H9 (cell line): ENCODE measurements around the gene ZCCHC7. TPM values are rescaled to one million over a fixed set of nuclear protein-coding genes. Genes with fewer than 3 reads are reported as not detected.
"Not testable (repeated sequence)": the region's sequence is repeated elsewhere in the genome, so short reads cannot be mapped to it uniquely, and the experiment has no call there.

Source experiments
- DNase-seq: peaks from one replicate; pipeline ENCODE4 v3.0.0-alpha.2; 2017
- H2AFZ ChIP-seq: one replicate; pipeline ENCODE4 v1.6.1; 2013; ENCODE audit warnings: mild to moderate bottlenecking, low read length, control low read depth, moderate library complexity
- H2AK5ac ChIP-seq: 2 replicates; pipeline ENCODE4 v1.6.1; 2013; ENCODE audit warnings: low read length, control low read depth, mixed read lengths; ENCODE audit not compliant: insufficient read length
- H2BK120ac ChIP-seq: one replicate; pipeline ENCODE4 v1.6.1; 2013; ENCODE audit warnings: low read depth, mild to moderate bottlenecking, low read length, control low read depth, inconsistent platforms; ENCODE audit not compliant: poor library complexity, severe bottlenecking
- H2BK12ac ChIP-seq: 2 replicates; pipeline ENCODE4 v1.6.1; 2013; ENCODE audit warnings: low read length, control low read depth, mixed read lengths, low read depth; ENCODE audit not compliant: insufficient read length
- H2BK15ac ChIP-seq: 2 replicates; pipeline ENCODE4 v1.6.1; 2013; ENCODE audit warnings: low read depth, low read length, control low read depth
- H2BK20ac ChIP-seq: one replicate; pipeline ENCODE4 v1.6.1; 2013; ENCODE audit warnings: low read depth, mild to moderate bottlenecking, low read length, control low read depth, inconsistent platforms; ENCODE audit not compliant: poor library complexity, severe bottlenecking
- H2BK5ac ChIP-seq: 2 replicates; pipeline ENCODE4 v1.6.1; 2013; ENCODE audit warnings: low read length, control low read depth, mixed read lengths; ENCODE audit not compliant: insufficient read length
- H3K14ac ChIP-seq: 2 replicates; pipeline ENCODE4 v1.6.1; 2013; ENCODE audit warnings: low read length, control low read depth; ENCODE audit not compliant: insufficient read depth
- H3K18ac ChIP-seq: 2 replicates; pipeline ENCODE4 v1.6.1; 2013; ENCODE audit warnings: low read depth, mild to moderate bottlenecking, mixed read lengths, low read length, control low read depth; ENCODE audit not compliant: insufficient read length
- H3K23ac ChIP-seq: 2 replicates; pipeline ENCODE4 v1.6.1; 2013; ENCODE audit warnings: low read length, control low read depth, mixed read lengths, low read depth; ENCODE audit not compliant: insufficient read length
- H3K23me2 ChIP-seq: 2 replicates; pipeline ENCODE4 v1.6.1; 2013; ENCODE audit warnings: low read depth, mild to moderate bottlenecking, mixed read lengths, low read length, control low read depth; ENCODE audit not compliant: insufficient read length, poor library complexity, severe bottlenecking
- H3K27ac ChIP-seq: 2 replicates; pipeline ENCODE4 v1.5.1; 2013; ENCODE audit warnings: low read length, control low read depth, mixed read lengths, low read depth; ENCODE audit not compliant: insufficient read length
- H3K27me3 ChIP-seq: 2 replicates; pipeline ENCODE4 v1.6.1; 2013; ENCODE audit warnings: low read length, control low read depth, inconsistent platforms; ENCODE audit not compliant: insufficient read depth
- H3K4ac ChIP-seq: 2 replicates; pipeline ENCODE4 v1.6.1; 2013; ENCODE audit warnings: low read depth, mild to moderate bottlenecking, control low read depth, inconsistent platforms, low read length, moderate library complexity
- H3K4me1 ChIP-seq: 2 replicates; pipeline ENCODE4 v1.6.1; 2013; ENCODE audit warnings: low read length, control low read depth, inconsistent platforms; ENCODE audit not compliant: insufficient read depth
- H3K4me2 ChIP-seq: 2 replicates; pipeline ENCODE4 v1.6.1; 2013; ENCODE audit warnings: low read length, control low read depth, mixed read lengths; ENCODE audit not compliant: insufficient read length, insufficient read depth
- H3K56ac ChIP-seq: 2 replicates; pipeline ENCODE4 v1.6.1; 2013; ENCODE audit warnings: low read depth, mild to moderate bottlenecking, mixed read lengths, low read length, control low read depth; ENCODE audit not compliant: insufficient read length
- H3K79me1 ChIP-seq: 2 replicates; pipeline ENCODE4 v1.6.1; 2013; ENCODE audit warnings: low read depth, mild to moderate bottlenecking, moderate library complexity, low read length, control low read depth, inconsistent platforms; ENCODE audit not compliant: insufficient read depth, poor library complexity, severe bottlenecking
- H3K79me2 ChIP-seq: 2 replicates; pipeline ENCODE4 v1.6.1; 2013; ENCODE audit warnings: low read length, control low read depth, inconsistent platforms; ENCODE audit not compliant: insufficient read depth
- H3K9ac ChIP-seq: 2 replicates; pipeline ENCODE4 v1.6.1; 2013; ENCODE audit warnings: low read length, control low read depth, mixed read lengths; ENCODE audit not compliant: insufficient read length; ENCODE audit errors: extremely low read depth
- H3K9me3 ChIP-seq: one replicate; pipeline ENCODE4 v1.6.1; 2013; ENCODE audit warnings: low read depth, low read length, inconsistent platforms; ENCODE audit not compliant: control insufficient read depth
- H3T11ph ChIP-seq: one replicate; pipeline ENCODE4 v1.6.1; 2013; ENCODE audit warnings: mild to moderate bottlenecking, low read length, control low read depth, inconsistent platforms
- H4K20me1 ChIP-seq: one replicate; pipeline ENCODE4 v1.6.1; 2013; ENCODE audit not compliant: control insufficient read depth, insufficient read length, insufficient read depth
- H4K5ac ChIP-seq: 2 replicates; pipeline ENCODE4 v1.6.1; 2013; ENCODE audit warnings: low read depth, mild to moderate bottlenecking, mixed read lengths, low read length, control low read depth; ENCODE audit not compliant: insufficient read length
- H4K8ac ChIP-seq: replicated peaks from 2 replicates; pipeline ENCODE4 v1.6.1; 2013; ENCODE audit warnings: low read length, control low read depth, mixed read lengths, low read depth; ENCODE audit not compliant: insufficient read length
- H4K91ac ChIP-seq: 2 replicates; pipeline ENCODE4 v1.6.1; 2013; ENCODE audit warnings: low read depth, mild to moderate bottlenecking, moderate library complexity, mixed read lengths, low read length, control low read depth; ENCODE audit not compliant: insufficient read length
- H3K27ac Mint-ChIP-seq, 3 experiments: 2 replicates in 2 of 3; 3 replicates in 1 of 3; pipeline ENCODE4 v1.8.0; 2020 to 2021; ENCODE audit warnings: mixed read lengths in 3 of 3, mild to moderate bottlenecking in 1 of 3, moderate library complexity in 1 of 3
- H3K27me3 Mint-ChIP-seq: 2 replicates; pipeline ENCODE4 v1.8.0; 2021; ENCODE audit warnings: low read depth, mild to moderate bottlenecking, moderate library complexity, mixed read lengths
- H3K36me3 Mint-ChIP-seq, 3 experiments: 2 replicates in 2 of 3; 3 replicates in 1 of 3; pipeline ENCODE4 v1.8.0; 2020 to 2021; ENCODE audit warnings: low read depth in 3 of 3, mixed read lengths in 3 of 3; ENCODE audit not compliant: insufficient read depth in 1 of 3
- H3K4me1 Mint-ChIP-seq, 2 experiments: 2 replicates each; pipeline ENCODE4 v1.8.0; 2020; ENCODE audit warnings: mixed read lengths in 2 of 2
- H3K4me3 Mint-ChIP-seq, 2 experiments: 2 replicates in 1 of 2; 3 replicates in 1 of 2; pipeline ENCODE4 v1.8.0; 2020 to 2021; ENCODE audit warnings: mild to moderate bottlenecking in 2 of 2, mixed read lengths in 2 of 2, moderate library complexity in 1 of 2
- H3K9me3 Mint-ChIP-seq, 2 experiments: 2 replicates in 1 of 2; 3 replicates in 1 of 2; pipeline ENCODE4 v1.8.0; 2020; ENCODE audit warnings: mild to moderate bottlenecking in 2 of 2, mixed read lengths in 2 of 2, moderate library complexity in 1 of 2
- CTCF ChIP-seq: fragments of 200-600 bp; sonication (generic); conservative IDR thresholded peaks from 3 replicates; pipeline ENCODE4 v1.8.0; 2021; ENCODE audit warnings: antibody characterized with exemption, mild to moderate bottlenecking
- whole genome bisulfite sequencing: extraction: QIAGEN DNeasy Blood & Tissue Kit; methylation state at CpG from one replicate; pipeline ENCODE4 v1.1.7; 2013; ENCODE audit warnings: missing lambda C conversion rate, low lambda C conversion rate, mixed read lengths; ENCODE audit not compliant: insufficient read length; ENCODE audit errors: extremely low coverage; 5-methylcytosine and 5-hydroxymethylcytosine counted together
- total RNA-seq: library from RNA; stranded (reverse); gene quantifications from 2 replicates; pipeline ENCODE4 v1.2.1, GENCODE V29; 2021

Gene ZCCHC7
- total RNA-seq, 1 experiment from 2014 or later: 20.3 TPM

GRCh38 chr9:37163299-37163698, 42.9 kb downstream of the ZCCHC7 start:
- H3K79me1 ChIP-seq: no peaks in the 10 kb centered on the region

GRCh38 chr9:37164335-37164734, 44.0 kb downstream of the ZCCHC7 start:
- H3K27ac ChIP-seq, H3T11ph ChIP-seq, H3K14ac ChIP-seq, H3K79me1 ChIP-seq, H3K23ac ChIP-seq, H3K4me3 Mint-ChIP-seq, H3K56ac ChIP-seq, DNase-seq, H2AFZ ChIP-seq, H3K4me2 ChIP-seq, H3K9me3 ChIP-seq, H3K4me1 ChIP-seq, H4K91ac ChIP-seq, H3K4ac ChIP-seq, H2BK12ac ChIP-seq, H3K9ac ChIP-seq, H3K23me2 ChIP-seq, H2BK20ac ChIP-seq, H4K8ac ChIP-seq, H3K27me3 ChIP-seq, H2BK15ac ChIP-seq, H3K9me3 Mint-ChIP-seq, H2AK5ac ChIP-seq, H3K27me3 Mint-ChIP-seq, H3K79me2 ChIP-seq, H3K18ac ChIP-seq, H4K5ac ChIP-seq, H2BK5ac ChIP-seq, H4K20me1 ChIP-seq, H2BK120ac ChIP-seq: not testable (repeated sequence)
- no CpG with 5 or more reads among the region's 4 CpGs for WGBS
- peaks cover 7 to 20% (median 9%) of the 10 kb centered on the region in 3 experiments; a peak in 5 of 7 replicates for H3K36me3 Mint-ChIP-seq
- H3K4me1 Mint-ChIP-seq: peaks cover 7 to 15% of the 10 kb centered on the region in 2 experiments
- H3K27ac Mint-ChIP-seq: 0 out of 7 replicates have a peak overlapping the region, but pooled peaks of 1 of the 3 experiments have one; percentile 6

More at GRCh38 chr9:37163299-37163698, 42.9 kb downstream of the ZCCHC7 start:
- no peaks in the 10 kb centered on the region for H3K23me2 ChIP-seq
- no peak overlapping the region for H4K8ac ChIP-seq
- H3K4me2 ChIP-seq: no peak overlapping the region
- peaks cover 2% of the 10 kb centered on the region; the same call in 1 of the 2 replicates for H3K4me1 ChIP-seq
- no peaks in the 10 kb centered on the region for H4K20me1 ChIP-seq
- Mint-ChIP-seq H3K9me3 (no peaks in the 10 kb centered on the region), H3K27me3 (no peaks in the 10 kb centered on the region), H3K4me1 (peaks cover 7 to 15% of the 10 kb centered on the region in 2 experiments), H3K36me3 (peaks cover 7 to 20% (median 9%) of the 10 kb centered on the region in 3 experiments; a peak in 5 of 7 replicates), H3K27ac (no peak overlapping the region; a peak in 1 of 7 replicates), H3K4me3 (no peak overlapping the region)
- H2BK20ac ChIP-seq: no peak overlapping the region
- H3T11ph ChIP-seq: no peak overlapping the region
- H3K27me3 ChIP-seq: no peaks in the 10 kb centered on the region
- H3K9me3 ChIP-seq: no peaks in the 10 kb centered on the region
- H4K91ac ChIP-seq: no peak overlapping the region
- no peak overlapping the region for H2AFZ ChIP-seq
- no peak overlapping the region for H2BK120ac ChIP-seq
- H3K56ac ChIP-seq: no peak overlapping the region
- H2BK12ac ChIP-seq: no peak overlapping the region
- no peak overlapping the region for H4K5ac ChIP-seq
- no peak overlapping the region for H3K27ac ChIP-seq
- no peak for TF ChIP-seq CTCF
- H3K9ac ChIP-seq: no peak overlapping the region
- DNase-seq: no peak
- no peaks in the 10 kb centered on the region for H3K79me2 ChIP-seq
- no peak overlapping the region for H2AK5ac ChIP-seq
- WGBS: no CpG with 5 or more reads among the region's 4 CpGs
- no peak overlapping the region for H3K18ac ChIP-seq
- no peak overlapping the region for H2BK15ac ChIP-seq
- H2BK5ac ChIP-seq: no peak overlapping the region
- no peak overlapping the region for H3K23ac ChIP-seq
- H3K4ac ChIP-seq: no peak overlapping the region
- H3K14ac ChIP-seq: no peak overlapping the region
